IgD-negative memory B cell (primary cell): Measurements from ENCODE around the gene WBP1. TPM values are rescaled to one million over a fixed set of nuclear protein-coding genes. Genes with fewer than 3 reads are reported as not detected.
A peak's percentile ranks its signal among the peaks of the same experiment; 100 is the strongest.

Source experiments
- H3K27ac Mint-ChIP-seq, 3 donors: one replicate each; pipeline ENCODE4 v1.8.0; 2020 to 2022; ENCODE audit warnings: mild to moderate bottlenecking in 3 of 3, mixed read lengths in 3 of 3, moderate library complexity in 1 of 3
- H3K27me3 Mint-ChIP-seq: one replicate; pipeline ENCODE4 v1.8.0; 2021; ENCODE audit warnings: mixed read lengths
- H3K36me3 Mint-ChIP-seq: one replicate; pipeline ENCODE4 v1.8.0; 2020; ENCODE audit warnings: mild to moderate bottlenecking, mixed read lengths
- H3K4me1 Mint-ChIP-seq, 3 donors: one replicate each; pipeline ENCODE4 v1.8.0; 2020 to 2022; ENCODE audit warnings: mixed read lengths in 3 of 3, mild to moderate bottlenecking in 1 of 3
- H3K4me3 Mint-ChIP-seq, 4 donors: one replicate each; pipeline ENCODE4 v1.8.0; 2020 to 2022; ENCODE audit warnings: mild to moderate bottlenecking in 4 of 4, mixed read lengths in 4 of 4, moderate library complexity in 3 of 4
- H3K9me3 Mint-ChIP-seq, 3 donors: one replicate each; pipeline ENCODE4 v1.8.0; 2020 to 2021; ENCODE audit warnings: mixed read lengths in 3 of 3, mild to moderate bottlenecking in 1 of 3
- polyA plus RNA-seq: library from polyadenylated mRNA; unstranded; fragments of 300-500 nt; fragmentation: Illumina TruSeq; gene quantifications from one replicate; pipeline ENCODE4 v1.2.3, GENCODE V29; 2021

Gene WBP1
- polyA plus RNA-seq, 1 donor from 2014 or later: 39.5 TPM

- Mint-ChIP-seq H3K27ac (peak overlapping the region in 2 of 3 donors; percentile 41 to 86), H3K36me3 (no peaks in the 10 kb centered on the region), H3K4me1 (peaks cover 12 to 17% (median 15%) of the 10 kb centered on the region in 3 donors), H3K27me3 (peaks cover 35% of the 10 kb centered on the region), H3K4me3 (peak overlapping the region; percentile 67 to 94 (median 91)), H3K9me3 (no peaks in the 10 kb centered on the region)
Observed at GRCh38 chr2:74497777-74498499, 39.7 kb downstream of the WBP1 start.

GRCh38 chr2:74498500-74499266 is 40.4 kb downstream of the WBP1 start:
- peak overlapping the region; percentile 41 to 86 (median 79) for H3K27ac Mint-ChIP-seq
- peaks cover 42% of the 10 kb centered on the region for H3K27me3 Mint-ChIP-seq
- no peaks in the 10 kb centered on the region for H3K9me3 Mint-ChIP-seq
- no peaks in the 10 kb centered on the region for H3K36me3 Mint-ChIP-seq
- peak overlapping the region; percentile 67 to 94 (median 91) for H3K4me3 Mint-ChIP-seq
- H3K4me1 Mint-ChIP-seq: peaks cover 12 to 20% (median 19%) of the 10 kb centered on the region in 3 donors

GRCh38 chr2:74499267-74499939 is 41.2 kb downstream of the WBP1 start, which contains the start of gene LBX2:
Gene LBX2 (minus strand): TSS chr2:74499603. CDS start chr2:74499537, 66 bp downstream.
- H3K36me3 Mint-ChIP-seq: peaks cover 1% of the 10 kb centered on the region
- peaks cover 16 to 24% (median 23%) of the 10 kb centered on the region in 3 donors for H3K4me1 Mint-ChIP-seq
- H3K27ac Mint-ChIP-seq: peak within 1 kb of the TSS; percentile 79 to 90 (median 86)
- H3K9me3 Mint-ChIP-seq: no peaks in the 10 kb centered on the region
- peak within 1 kb of the TSS; percentile 86 to 94 (median 91) for H3K4me3 Mint-ChIP-seq
- peaks cover 48% of the 10 kb centered on the region for H3K27me3 Mint-ChIP-seq

GRCh38 chr2:74499940-74500577 is 41.8 kb downstream of the WBP1 start:
- peak overlapping the region in 2 of 3 donors; percentile 53 to 90 for H3K27ac Mint-ChIP-seq
- H3K9me3 Mint-ChIP-seq: no peaks in the 10 kb centered on the region
- H3K36me3 Mint-ChIP-seq: peaks cover 8% of the 10 kb centered on the region
- H3K27me3 Mint-ChIP-seq: peaks cover 51% of the 10 kb centered on the region
- H3K4me1 Mint-ChIP-seq: peaks cover 22 to 24% (median 23%) of the 10 kb centered on the region in 3 donors
- peak overlapping the region; percentile 25 to 86 (median 46) for H3K4me3 Mint-ChIP-seq

- Mint-ChIP-seq H3K27me3 (peaks cover 51% of the 10 kb centered on the region), H3K27ac (peak overlapping the region in 1 of 3 donors; percentile 90), H3K4me3 (peak overlapping the region in 2 of 4 donors; percentile 33 to 86), H3K36me3 (peaks cover 11% of the 10 kb centered on the region), H3K4me1 (peaks cover 22 to 24% (median 23%) of the 10 kb centered on the region in 3 donors), H3K9me3 (no peaks in the 10 kb centered on the region)
Observed at GRCh38 chr2:74500578-74500946, 42.3 kb downstream of the WBP1 start.

GRCh38 chr2:74501335-74502071 is 43.3 kb downstream of the WBP1 start:
- H3K27ac Mint-ChIP-seq: peak overlapping the region in 2 of 3 donors; percentile 72 to 90
- no peaks in the 10 kb centered on the region for H3K9me3 Mint-ChIP-seq
- peaks cover 12% of the 10 kb centered on the region for H3K36me3 Mint-ChIP-seq

GRCh38 chr2:74502147-74502719 is 44.0 kb downstream of the WBP1 start:
- H3K27me3 Mint-ChIP-seq: peaks cover 52% of the 10 kb centered on the region
- H3K9me3 Mint-ChIP-seq: peaks cover 0 to under 1% (median 0%) of the 10 kb centered on the region in 3 donors
- H3K36me3 Mint-ChIP-seq: peaks cover 13% of the 10 kb centered on the region
- peaks cover 30 to 31% (median 30%) of the 10 kb centered on the region in 3 donors for H3K4me1 Mint-ChIP-seq
- H3K27ac Mint-ChIP-seq: peak overlapping the region in 2 of 3 donors; percentile 90 to 95
- H3K4me3 Mint-ChIP-seq: peak overlapping the region; percentile 72 to 88 (median 84)

More at GRCh38 chr2:74501335-74502071, 43.3 kb downstream of the WBP1 start:
- H3K4me3 Mint-ChIP-seq: peak overlapping the region in 3 of 4 donors; percentile 70 to 88 (median 86)
- peaks cover 51% of the 10 kb centered on the region for H3K27me3 Mint-ChIP-seq
- peaks cover 23 to 25% (median 24%) of the 10 kb centered on the region in 3 donors for H3K4me1 Mint-ChIP-seq

GRCh38 chr2:74502720-74503505 is 44.7 kb downstream of the WBP1 start:
- Mint-ChIP-seq H3K4me1 (peaks cover 29 to 35% (median 32%) of the 10 kb centered on the region in 3 donors), H3K27me3 (peaks cover 52% of the 10 kb centered on the region), H3K27ac (peak overlapping the region; percentile 39 to 95 (median 90))

GRCh38 chr2:74503506-74504475 is 45.6 kb downstream of the WBP1 start:
- peaks cover 31 to 35% (median 32%) of the 10 kb centered on the region in 3 donors for H3K4me1 Mint-ChIP-seq
- peaks cover 14% of the 10 kb centered on the region for H3K36me3 Mint-ChIP-seq
- H3K27ac Mint-ChIP-seq: peak overlapping the region in 2 of 3 donors; percentile 39 to 90
- H3K27me3 Mint-ChIP-seq: peaks cover 44% of the 10 kb centered on the region
- peak overlapping the region; percentile 72 to 88 (median 84) for H3K4me3 Mint-ChIP-seq
- peaks cover 0 to 3% (median 0%) of the 10 kb centered on the region in 3 donors for H3K9me3 Mint-ChIP-seq

More at GRCh38 chr2:74502720-74503505, 44.7 kb downstream of the WBP1 start:
- Mint-ChIP-seq H3K4me3 (peak overlapping the region; percentile 72 to 88 (median 84)), H3K9me3 (peaks cover 0 to 3% (median 0%) of the 10 kb centered on the region in 3 donors), H3K36me3 (peaks cover 14% of the 10 kb centered on the region)

GRCh38 chr2:74504591-74504990 is 46.4 kb downstream of the WBP1 start:
- Mint-ChIP-seq H3K4me1 (peaks cover 27 to 32% (median 27%) of the 10 kb centered on the region in 3 donors), H3K27me3 (peaks cover 38% of the 10 kb centered on the region), H3K9me3 (peaks cover 0 to 3% (median 0%) of the 10 kb centered on the region in 3 donors), H3K4me3 (peak overlapping the region; percentile 44 to 86 (median 83)), H3K36me3 (peaks cover 14% of the 10 kb centered on the region), H3K27ac (peak overlapping the region in 2 of 3 donors; percentile 12 to 56)

- Mint-ChIP-seq H3K9me3 (peaks cover 0 to 3% (median 0%) of the 10 kb centered on the region in 3 donors), H3K4me1 (peaks cover 25 to 32% (median 29%) of the 10 kb centered on the region in 3 donors), H3K36me3 (peaks cover 14% of the 10 kb centered on the region), H3K4me3 (peak overlapping the region; percentile 44 to 100 (median 92)), H3K27ac (peak overlapping the region in 2 of 3 donors; percentile 56 to 100), H3K27me3 (peaks cover 33% of the 10 kb centered on the region)
Observed at GRCh38 chr2:74505448-74506246, 47.4 kb downstream of the WBP1 start.
